ENCODE results near the gene TTC39B. TPM values are rescaled to one million over a fixed set of nuclear protein-coding genes. Genes with fewer than 3 reads are reported as not detected.

TTC39B gene
- total and polyA plus RNA-seq, 2 donors, result 9.4 to 10.6 TPM

DNA sequence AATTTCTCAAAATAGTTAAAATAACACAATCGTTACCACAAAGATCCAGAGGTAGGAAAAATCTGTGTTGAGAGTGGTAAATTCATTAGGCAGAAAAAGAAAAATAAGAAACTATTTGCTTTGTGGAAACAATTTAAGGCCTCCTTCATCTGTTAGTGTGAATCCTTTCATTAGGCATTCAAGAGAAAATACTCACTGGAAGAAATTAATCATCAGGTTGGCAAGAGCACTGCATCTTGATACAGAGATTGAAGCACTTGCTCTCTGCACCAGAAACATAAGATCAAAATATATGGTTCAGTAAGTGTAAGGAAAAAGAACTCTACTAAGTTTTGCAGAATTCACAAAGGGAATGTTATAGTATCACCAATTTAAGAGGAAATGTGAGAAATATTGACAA is 44.4 kb downstream of the TTC39B start:
- no peak overlapping the region for H3K4me3 ChIP-seq (ENCODE audit: low read length in 2 of 2)
- no peak overlapping the region for H3K27ac ChIP-seq (ENCODE audit: low read depth in 1 of 2, low read length in 1 of 2)
- DNase-seq (ENCODE audit: low read depth in 6 of 9, low spot score in 9 of 9), result no peak
- H3K4me1 ChIP-seq (ENCODE audit: control insufficient read depth in 2 of 2, insufficient read depth in 2 of 2, low read length in 2 of 2), result no peaks in the 10 kb centered on the region
- no peaks in the 10 kb centered on the region for H3K36me3 ChIP-seq (ENCODE audit: control insufficient read depth in 2 of 2, insufficient read depth in 2 of 2, low read length in 1 of 2)
- H3K9me3 ChIP-seq (ENCODE audit: control insufficient read depth in 2 of 2, insufficient read depth in 1 of 2, low read length in 1 of 2), result no peaks in the 10 kb centered on the region
- 98% methylated on average over 1 of the region's 1 CpG for WGBS
- no peaks in the 10 kb centered on the region for H3K27me3 ChIP-seq (ENCODE audit: control insufficient read depth in 2 of 2, insufficient read depth in 1 of 2, low read length in 1 of 2)

DNA sequence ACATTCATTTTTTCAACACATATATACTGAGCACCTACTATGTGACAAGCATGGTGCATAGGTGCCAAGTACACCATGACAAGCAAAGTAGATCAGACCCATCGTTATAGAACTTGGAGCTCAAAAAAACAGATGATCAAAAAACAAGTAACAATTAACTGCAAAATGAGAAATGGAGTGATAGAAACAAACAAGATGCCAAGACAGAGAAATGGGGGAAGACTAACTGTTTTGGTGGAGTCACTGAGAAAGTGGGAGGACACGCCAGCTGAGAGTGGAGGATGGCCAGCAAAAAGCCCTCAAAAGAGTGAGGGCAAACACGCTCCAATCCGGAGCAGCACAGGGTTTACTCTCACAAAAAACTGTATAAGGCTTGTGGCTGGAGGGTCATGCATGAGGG is 50.6 kb downstream of the TTC39B start:
- Histone ChIP-seq H3K27me3 (ENCODE audit: control insufficient read depth in 2 of 2, insufficient read depth in 1 of 2, low read length in 1 of 2) (no peaks in the 10 kb centered on the region), H3K9me3 (ENCODE audit: control insufficient read depth in 2 of 2, insufficient read depth in 1 of 2, low read length in 1 of 2) (no peaks in the 10 kb centered on the region), H3K4me1 (ENCODE audit: control insufficient read depth in 2 of 2, insufficient read depth in 2 of 2, low read length in 2 of 2) (no peaks in the 10 kb centered on the region), H3K36me3 (ENCODE audit: control insufficient read depth in 2 of 2, insufficient read depth in 2 of 2, low read length in 1 of 2) (no peaks in the 10 kb centered on the region), H3K4me3 (ENCODE audit: low read length in 2 of 2) (no peak overlapping the region), H3K27ac (ENCODE audit: low read depth in 1 of 2, low read length in 1 of 2) (no peak overlapping the region)
- no peak for DNase-seq (ENCODE audit: low read depth in 6 of 9, low spot score in 9 of 9)
- 97% methylated on average over 4 of the region's 4 CpGs for WGBS

DNA sequence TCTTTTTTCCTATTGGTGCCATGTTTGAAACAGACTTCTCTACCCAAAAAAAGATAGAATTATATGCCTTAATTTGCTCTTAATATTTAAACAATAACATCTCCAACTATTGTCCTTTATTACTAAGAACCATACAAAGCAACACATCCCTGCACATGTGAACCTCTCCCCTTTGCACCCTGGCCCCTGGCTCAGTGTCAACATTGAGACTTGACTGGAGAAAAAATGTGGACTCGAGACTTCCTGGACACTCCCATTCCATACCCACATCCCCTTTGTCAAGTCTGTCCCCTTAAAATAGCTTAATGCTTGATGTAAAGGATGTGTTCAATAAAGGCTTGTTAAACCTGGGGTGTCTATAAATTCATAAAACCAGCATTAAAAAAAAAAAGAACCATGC is 53.2 kb downstream of the TTC39B start:
- no peaks in the 10 kb centered on the region for H3K9me3 ChIP-seq (ENCODE audit: control insufficient read depth in 2 of 2, insufficient read depth in 1 of 2, low read length in 1 of 2)
- DNase-seq (ENCODE audit: low read depth in 6 of 9, low spot score in 9 of 9), result no peak
- H3K4me1 ChIP-seq (ENCODE audit: control insufficient read depth in 2 of 2, insufficient read depth in 2 of 2, low read length in 2 of 2), result no peaks in the 10 kb centered on the region
- H3K4me3 ChIP-seq (ENCODE audit: low read length in 2 of 2), result no peak overlapping the region
- no peaks in the 10 kb centered on the region for H3K27me3 ChIP-seq (ENCODE audit: control insufficient read depth in 2 of 2, insufficient read depth in 1 of 2, low read length in 1 of 2)
- WGBS, result 90% methylated on average over 1 of the region's 1 CpG
- H3K36me3 ChIP-seq (ENCODE audit: control insufficient read depth in 2 of 2, insufficient read depth in 2 of 2, low read length in 1 of 2), result no peaks in the 10 kb centered on the region
- no peak overlapping the region for H3K27ac ChIP-seq (ENCODE audit: low read depth in 1 of 2, low read length in 1 of 2)

DNA sequence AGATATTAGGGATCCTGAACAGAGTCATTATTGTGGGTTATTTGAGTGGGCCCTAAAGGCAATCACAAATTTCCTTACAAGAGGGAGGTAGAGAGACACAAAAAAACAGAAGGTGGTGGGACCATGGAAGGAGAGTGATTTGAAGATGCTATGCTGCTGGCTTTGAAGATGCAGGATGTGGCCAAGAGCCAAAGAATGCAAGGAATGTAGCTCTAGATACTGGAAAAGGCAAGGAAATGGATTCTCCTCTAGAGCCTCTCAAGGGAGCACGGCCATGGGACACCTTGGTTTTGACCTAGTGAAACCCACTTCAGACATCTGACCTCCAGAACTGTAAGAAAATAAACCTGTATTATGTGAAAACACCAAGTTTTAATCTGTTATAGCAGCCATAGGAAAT is 53.8 kb downstream of the TTC39B start:
- no peaks in the 10 kb centered on the region for H3K9me3 ChIP-seq (ENCODE audit: control insufficient read depth in 2 of 2, insufficient read depth in 1 of 2, low read length in 1 of 2)
- no peaks in the 10 kb centered on the region for H3K36me3 ChIP-seq (ENCODE audit: control insufficient read depth in 2 of 2, insufficient read depth in 2 of 2, low read length in 1 of 2)
- no peaks in the 10 kb centered on the region for H3K27me3 ChIP-seq (ENCODE audit: control insufficient read depth in 2 of 2, insufficient read depth in 1 of 2, low read length in 1 of 2)
- no peak overlapping the region for H3K4me3 ChIP-seq (ENCODE audit: low read length in 2 of 2)
- no peaks in the 10 kb centered on the region for H3K4me1 ChIP-seq (ENCODE audit: control insufficient read depth in 2 of 2, insufficient read depth in 2 of 2, low read length in 2 of 2)
- H3K27ac ChIP-seq (ENCODE audit: low read depth in 1 of 2, low read length in 1 of 2), result no peak overlapping the region
- 93% methylated on average over 1 of the region's 1 CpG for WGBS
- DNase-seq (ENCODE audit: low read depth in 6 of 9, low spot score in 9 of 9), result no peak

DNA sequence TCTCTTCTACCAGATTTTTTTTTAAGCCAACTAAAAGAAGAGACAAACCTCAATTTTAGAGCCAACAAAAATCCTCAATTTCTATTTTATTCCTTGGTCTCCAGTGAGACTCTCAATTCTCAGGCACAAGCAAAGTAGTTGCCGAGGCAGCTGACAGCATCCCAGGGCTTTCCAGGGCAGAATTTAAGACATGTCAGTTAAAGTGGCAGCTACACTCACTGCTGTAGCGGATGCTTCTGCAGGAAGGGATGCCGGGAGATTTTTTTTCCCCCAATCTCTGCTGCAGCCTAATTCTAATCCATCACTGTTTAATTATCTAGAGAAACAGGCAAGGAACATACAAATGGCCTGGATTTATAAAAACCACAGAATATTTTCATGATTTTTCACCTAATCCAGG is 57.0 kb downstream of the TTC39B start:
- DNase-seq (ENCODE audit: low read depth in 6 of 9, low spot score in 9 of 9), result no peak
- no peaks in the 10 kb centered on the region for H3K4me1 ChIP-seq (ENCODE audit: control insufficient read depth in 2 of 2, insufficient read depth in 2 of 2, low read length in 2 of 2)
- H3K27ac ChIP-seq (ENCODE audit: low read depth in 1 of 2, low read length in 1 of 2), result no peak overlapping the region
- H3K4me3 ChIP-seq (ENCODE audit: low read length in 2 of 2), result no peak overlapping the region
- H3K27me3 ChIP-seq (ENCODE audit: control insufficient read depth in 2 of 2, insufficient read depth in 1 of 2, low read length in 1 of 2), result no peaks in the 10 kb centered on the region
- H3K9me3 ChIP-seq (ENCODE audit: control insufficient read depth in 2 of 2, insufficient read depth in 1 of 2, low read length in 1 of 2), result no peaks in the 10 kb centered on the region
- 95% methylated on average over 3 of the region's 3 CpGs for WGBS
- no peaks in the 10 kb centered on the region for H3K36me3 ChIP-seq (ENCODE audit: control insufficient read depth in 2 of 2, insufficient read depth in 2 of 2, low read length in 1 of 2)

DNA sequence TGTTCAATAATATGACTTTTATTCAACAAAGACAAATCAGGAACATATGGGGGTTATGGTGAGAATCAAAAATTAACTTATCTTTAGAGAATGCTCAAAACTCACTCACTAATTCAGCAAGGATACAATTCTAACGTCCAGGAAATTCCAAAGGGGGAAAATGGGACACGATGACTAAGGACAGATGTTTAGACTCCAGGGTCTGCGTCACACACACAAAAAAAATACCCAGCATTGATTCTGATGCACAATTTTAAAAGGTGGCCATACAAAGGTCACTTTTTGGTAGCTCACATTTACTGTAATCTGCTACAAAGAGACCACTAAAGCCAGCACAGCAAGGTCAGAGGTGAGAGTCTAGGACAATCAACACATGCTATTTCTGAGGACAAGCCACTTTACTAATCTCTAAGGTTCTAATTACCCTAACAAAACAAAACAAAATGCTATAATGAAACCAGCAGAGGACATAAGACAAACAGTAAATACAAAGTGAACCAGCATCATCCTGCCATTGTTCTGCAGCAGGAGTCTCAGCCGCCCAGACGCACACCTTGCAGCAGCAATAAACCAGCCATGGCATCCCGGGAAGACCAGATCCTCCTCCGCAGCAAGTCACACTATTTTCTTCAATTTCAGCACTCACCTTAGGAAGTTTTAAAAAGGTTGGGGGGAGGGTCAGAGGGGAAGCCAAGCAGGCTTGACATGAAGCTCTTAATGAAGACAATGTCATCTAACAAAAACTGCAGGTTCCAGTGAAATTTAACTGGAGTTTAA is 57.8 kb downstream of the TTC39B start:
- Histone ChIP-seq H3K27me3 (ENCODE audit: control insufficient read depth in 2 of 2, insufficient read depth in 1 of 2, low read length in 1 of 2) (no peaks in the 10 kb centered on the region), H3K36me3 (ENCODE audit: control insufficient read depth in 2 of 2, insufficient read depth in 2 of 2, low read length in 1 of 2) (no peaks in the 10 kb centered on the region), H3K27ac (ENCODE audit: low read depth in 1 of 2, low read length in 1 of 2) (no peak overlapping the region), H3K4me1 (ENCODE audit: control insufficient read depth in 2 of 2, insufficient read depth in 2 of 2, low read length in 2 of 2) (no peaks in the 10 kb centered on the region), H3K4me3 (ENCODE audit: low read length in 2 of 2) (no peak overlapping the region), H3K9me3 (ENCODE audit: control insufficient read depth in 2 of 2, insufficient read depth in 1 of 2, low read length in 1 of 2) (no peaks in the 10 kb centered on the region)
- no peak for DNase-seq (ENCODE audit: low read depth in 6 of 9, low spot score in 9 of 9)
- 92% methylated on average over 7 of the region's 7 CpGs for WGBS

DNA sequence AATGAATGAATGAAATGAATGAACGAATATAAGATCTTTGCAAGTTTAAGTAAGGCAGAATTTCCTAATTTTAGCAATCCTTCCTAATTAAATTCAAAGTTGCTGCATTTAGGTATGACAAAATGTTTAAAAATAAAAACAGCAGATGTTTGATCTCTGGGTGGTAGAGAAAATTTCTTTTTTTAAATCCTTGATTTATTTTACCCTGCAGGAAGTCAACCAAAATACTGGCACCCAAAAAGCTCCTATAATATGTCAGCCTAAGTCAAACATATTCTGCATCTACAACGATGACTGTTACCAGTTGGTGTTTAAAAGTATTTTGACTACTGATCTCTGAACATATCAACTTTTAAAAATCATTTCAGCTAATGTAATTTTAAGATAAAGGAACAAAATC is 58.4 kb downstream of the TTC39B start:
- no peak for DNase-seq (ENCODE audit: low read depth in 6 of 9, low spot score in 9 of 9)
- H3K4me3 ChIP-seq (ENCODE audit: low read length in 2 of 2), result no peak overlapping the region
- H3K4me1 ChIP-seq (ENCODE audit: control insufficient read depth in 2 of 2, insufficient read depth in 2 of 2, low read length in 2 of 2), result no peaks in the 10 kb centered on the region
- no peaks in the 10 kb centered on the region for H3K9me3 ChIP-seq (ENCODE audit: control insufficient read depth in 2 of 2, insufficient read depth in 1 of 2, low read length in 1 of 2)
- WGBS, result 91% methylated on average over 2 of the region's 2 CpGs
- no peaks in the 10 kb centered on the region for H3K27me3 ChIP-seq (ENCODE audit: control insufficient read depth in 2 of 2, insufficient read depth in 1 of 2, low read length in 1 of 2)
- H3K36me3 ChIP-seq (ENCODE audit: control insufficient read depth in 2 of 2, insufficient read depth in 2 of 2, low read length in 1 of 2), result no peaks in the 10 kb centered on the region
- no peak overlapping the region for H3K27ac ChIP-seq (ENCODE audit: low read depth in 1 of 2, low read length in 1 of 2)

DNA sequence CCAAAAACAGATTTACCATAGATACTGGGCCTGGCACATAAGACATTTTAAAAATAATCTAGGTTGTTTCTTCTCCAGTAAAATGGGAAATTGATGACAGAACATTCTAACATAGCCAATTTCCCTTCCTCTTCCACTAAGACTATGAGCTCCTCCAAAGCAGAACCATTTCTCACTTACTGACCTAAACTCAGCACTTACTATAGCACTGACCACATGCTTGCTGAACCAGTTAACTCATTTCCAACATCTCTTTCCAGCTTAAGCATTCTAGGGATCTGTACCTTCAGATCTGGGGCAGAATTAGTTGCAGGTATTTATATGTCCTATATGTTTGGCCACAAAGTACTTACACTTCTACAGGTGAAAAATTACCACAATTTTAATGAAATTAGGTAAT is 58.9 kb downstream of the TTC39B start:
- no peak for DNase-seq (ENCODE audit: low read depth in 6 of 9, low spot score in 9 of 9)
- no peak overlapping the region for H3K27ac ChIP-seq (ENCODE audit: low read depth in 1 of 2, low read length in 1 of 2)
- H3K4me1 ChIP-seq (ENCODE audit: control insufficient read depth in 2 of 2, insufficient read depth in 2 of 2, low read length in 2 of 2), result no peaks in the 10 kb centered on the region
- H3K27me3 ChIP-seq (ENCODE audit: control insufficient read depth in 2 of 2, insufficient read depth in 1 of 2, low read length in 1 of 2), result no peaks in the 10 kb centered on the region
- no peak overlapping the region for H3K4me3 ChIP-seq (ENCODE audit: low read length in 2 of 2)
- H3K9me3 ChIP-seq (ENCODE audit: control insufficient read depth in 2 of 2, insufficient read depth in 1 of 2, low read length in 1 of 2), result no peaks in the 10 kb centered on the region
- no peaks in the 10 kb centered on the region for H3K36me3 ChIP-seq (ENCODE audit: control insufficient read depth in 2 of 2, insufficient read depth in 2 of 2, low read length in 1 of 2)

DNA sequence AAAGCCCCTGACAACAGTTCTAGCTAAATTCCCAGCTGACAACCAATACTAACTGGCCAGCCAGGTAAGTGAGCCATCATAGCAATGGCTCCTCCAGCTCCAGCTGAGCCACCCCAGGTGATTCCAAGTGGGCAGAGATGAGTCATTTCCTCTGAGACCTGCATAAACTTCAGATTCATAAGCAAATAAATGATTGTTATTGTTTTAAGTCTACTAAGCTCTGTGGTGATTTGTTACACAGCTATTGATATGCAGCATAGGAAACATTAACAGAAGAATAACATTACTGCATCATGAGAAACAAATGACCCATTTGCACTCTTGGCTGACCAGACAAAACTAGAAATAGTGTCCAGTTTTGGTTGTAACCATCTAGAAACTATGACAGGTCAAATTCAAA is 60.3 kb downstream of the TTC39B start:
- no peak overlapping the region for H3K27ac ChIP-seq (ENCODE audit: low read depth in 1 of 2, low read length in 1 of 2)
- no peaks in the 10 kb centered on the region for H3K9me3 ChIP-seq (ENCODE audit: control insufficient read depth in 2 of 2, insufficient read depth in 1 of 2, low read length in 1 of 2)
- H3K4me3 ChIP-seq (ENCODE audit: low read length in 2 of 2), result no peak overlapping the region
- H3K27me3 ChIP-seq (ENCODE audit: control insufficient read depth in 2 of 2, insufficient read depth in 1 of 2, low read length in 1 of 2), result no peaks in the 10 kb centered on the region
- H3K4me1 ChIP-seq (ENCODE audit: control insufficient read depth in 2 of 2, insufficient read depth in 2 of 2, low read length in 2 of 2), result no peaks in the 10 kb centered on the region
- no peaks in the 10 kb centered on the region for H3K36me3 ChIP-seq (ENCODE audit: control insufficient read depth in 2 of 2, insufficient read depth in 2 of 2, low read length in 1 of 2)
- no peak for DNase-seq (ENCODE audit: low read depth in 6 of 9, low spot score in 9 of 9)

DNA sequence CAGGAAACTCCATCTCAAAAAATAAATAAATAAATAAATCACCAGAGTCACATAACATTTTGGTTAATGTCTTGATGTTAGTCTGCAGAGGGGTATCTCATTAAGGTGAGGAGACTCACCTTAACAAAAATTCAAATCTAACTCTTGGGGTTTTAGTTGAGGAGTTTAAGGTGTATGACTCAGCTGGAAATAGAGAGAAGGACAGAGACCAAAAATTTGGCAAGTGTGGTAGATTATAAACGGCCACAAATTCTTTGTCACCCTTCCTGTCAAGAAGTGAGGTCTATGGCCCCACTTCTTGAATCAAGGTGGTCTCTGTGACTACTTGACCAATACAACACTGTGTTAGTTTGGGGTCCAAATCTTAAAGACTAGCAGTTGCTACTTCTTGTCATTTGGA is 60.8 kb downstream of the TTC39B start:
- WGBS, result 77% methylated on average over 1 of the region's 1 CpG
- Histone ChIP-seq H3K4me3 (ENCODE audit: low read length in 2 of 2) (no peak overlapping the region), H3K9me3 (ENCODE audit: control insufficient read depth in 2 of 2, insufficient read depth in 1 of 2, low read length in 1 of 2) (no peaks in the 10 kb centered on the region), H3K27ac (ENCODE audit: low read depth in 1 of 2, low read length in 1 of 2) (no peak overlapping the region), H3K4me1 (ENCODE audit: control insufficient read depth in 2 of 2, insufficient read depth in 2 of 2, low read length in 2 of 2) (no peaks in the 10 kb centered on the region), H3K27me3 (ENCODE audit: control insufficient read depth in 2 of 2, insufficient read depth in 1 of 2, low read length in 1 of 2) (no peaks in the 10 kb centered on the region), H3K36me3 (ENCODE audit: control insufficient read depth in 2 of 2, insufficient read depth in 2 of 2, low read length in 1 of 2) (no peaks in the 10 kb centered on the region)
- DNase-seq (ENCODE audit: low read depth in 6 of 9, low spot score in 9 of 9), result no peak
